ENCODE results near the gene DENR. TPM values are rescaled to one million over a fixed set of nuclear protein-coding genes. Genes with fewer than 3 reads are reported as not detected.
A peak's percentile ranks its signal among the peaks of the same experiment; 100 is the strongest.

The DENR gene
- total and polyA plus RNA-seq, 2 experiments from 2014 or later: 23.6 to 87.6 TPM

- H3K4me1 ChIP-seq (ENCODE audit: low read depth): no peaks in the 10 kb centered on the region
- no peaks in the 10 kb centered on the region for H3K27me3 ChIP-seq
- TF ChIP-seq CTCF (IDR thresholded peaks at IDR 0.05; ENCODE audit: low read depth, low read length): no peak
- no peaks in the 10 kb centered on the region for H3K36me3 ChIP-seq
- H3K27ac ChIP-seq: no peak overlapping the region
- no peak for DNase-seq (ENCODE audit: low read depth in 1 of 2, low spot score in 1 of 2)
- H3K9me3 ChIP-seq (ENCODE audit: low read depth): no peaks in the 10 kb centered on the region
- H3K4me3 ChIP-seq: no peak overlapping the region
These were observed 22.9 kb upstream of the DENR start for GRCh38 chr12:122729583-122730214.

- Histone ChIP-seq H3K9me3 (ENCODE audit: low read depth) (no peaks in the 10 kb centered on the region), H3K36me3 (no peaks in the 10 kb centered on the region), H3K27me3 (no peaks in the 10 kb centered on the region), H3K4me3 (no peak within 1 kb of the TSS), H3K4me1 (ENCODE audit: low read depth) (no peaks in the 10 kb centered on the region), H3K27ac (no peak within 1 kb of the TSS)
- DNase-seq (ENCODE audit: low read depth in 1 of 2, low spot score in 1 of 2): peak in 1 of 2 donors; percentile 48
- TF ChIP-seq CTCF (IDR thresholded peaks at IDR 0.05; ENCODE audit: low read depth, low read length): peak; percentile 12
These were observed 22.2 kb upstream of the DENR start, which contains the start of gene HCAR1 for GRCh38 chr12:122730215-122731014. Gene HCAR1, minus strand, starts transcription at chr12:122730844. Its CDS starts 505 bp downstream, at chr12:122730339.

GRCh38 chr12:122732170-122732569 lies 20.5 kb upstream of the DENR start:
- H3K9me3 ChIP-seq (ENCODE audit: low read depth): no peaks in the 10 kb centered on the region
- H3K27ac ChIP-seq: no peak overlapping the region

DNA sequence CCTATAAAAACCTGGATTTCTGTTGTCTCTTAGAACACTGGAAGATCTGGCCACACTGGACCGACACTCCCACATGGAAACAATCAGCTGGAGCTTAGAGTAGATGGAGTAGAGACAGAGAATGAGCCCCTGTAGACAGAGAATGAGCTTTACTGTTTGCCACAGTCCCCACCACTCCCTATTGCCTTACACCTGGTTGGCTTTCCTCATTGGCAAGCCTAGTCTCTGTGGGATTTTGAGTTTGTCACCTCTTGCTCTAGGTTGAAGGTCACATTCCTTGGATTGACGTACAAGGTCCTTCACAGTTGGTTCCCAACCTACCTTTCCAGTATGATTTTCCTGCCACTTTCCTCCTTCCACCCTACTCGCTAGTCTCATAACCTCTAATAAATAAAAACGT lies 20.0 kb upstream of the DENR start:
- Histone ChIP-seq H3K4me1 (ENCODE audit: low read depth) (no peaks in the 10 kb centered on the region), H3K9me3 (ENCODE audit: low read depth) (no peaks in the 10 kb centered on the region), H3K27me3 (no peaks in the 10 kb centered on the region), H3K4me3 (no peak overlapping the region), H3K27ac (no peak overlapping the region), H3K36me3 (no peaks in the 10 kb centered on the region)
- TF ChIP-seq CTCF (IDR thresholded peaks at IDR 0.05; ENCODE audit: low read depth, low read length): no peak
- DNase-seq (ENCODE audit: low read depth in 1 of 2, low spot score in 1 of 2): no peak

More at GRCh38 chr12:122732170-122732569, 20.5 kb upstream of the DENR start:
- H3K27me3 ChIP-seq: no peaks in the 10 kb centered on the region
- no peak overlapping the region for H3K4me3 ChIP-seq
- H3K4me1 ChIP-seq (ENCODE audit: low read depth): no peaks in the 10 kb centered on the region
- no peak for TF ChIP-seq CTCF (IDR thresholded peaks at IDR 0.05; ENCODE audit: low read depth, low read length)
- no peaks in the 10 kb centered on the region for H3K36me3 ChIP-seq
- no peak for DNase-seq (ENCODE audit: low read depth in 1 of 2, low spot score in 1 of 2)

DNA sequence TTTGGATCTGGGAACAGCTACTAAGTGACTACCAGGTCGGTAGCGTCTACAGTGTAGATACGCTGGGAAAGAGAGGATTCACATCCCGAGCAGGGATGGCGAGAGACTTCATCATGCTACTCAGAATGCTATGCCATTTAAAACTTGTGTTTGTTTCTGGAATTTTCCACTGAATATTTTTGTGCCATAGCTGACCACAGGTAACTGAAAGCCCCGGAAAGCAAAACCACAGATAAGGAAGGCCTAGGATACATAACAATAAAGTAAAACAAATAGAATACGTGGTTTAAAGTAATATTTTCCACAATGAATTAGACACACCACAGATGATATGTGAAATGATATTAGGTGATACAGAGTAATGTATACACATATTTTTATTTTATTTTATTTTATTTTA lies 14.1 kb upstream of the DENR start:
- Histone ChIP-seq H3K27ac (no peak overlapping the region), H3K9me3 (ENCODE audit: low read depth) (no peaks in the 10 kb centered on the region), H3K4me1 (ENCODE audit: low read depth) (no peaks in the 10 kb centered on the region), H3K36me3 (no peaks in the 10 kb centered on the region), H3K4me3 (no peak overlapping the region), H3K27me3 (no peaks in the 10 kb centered on the region)
- DNase-seq (ENCODE audit: low read depth in 1 of 2, low spot score in 1 of 2): peak in 1 of 2 donors; percentile 38
- no peak for TF ChIP-seq CTCF (IDR thresholded peaks at IDR 0.05; ENCODE audit: low read depth, low read length)
